NCI-H2171 treated with DMSO at 0.1 percent for 48 hours (cell line): ENCODE measurements around the gene SYNJ2.
A peak's percentile ranks its signal among the peaks of the same experiment; 100 is the strongest.
"Not testable (repeated sequence)": the region's sequence is repeated elsewhere in the genome, so short reads cannot be mapped to it uniquely, and the experiment has no call there.

Experiments used
- DNase-seq: peaks from one replicate; lab custom pipeline; 2025; lab: John Stamatoyannopoulos, UW

Gene SYNJ2

GRCh38 chr6:157981395-157982101 lies at the start of gene SYNJ2:
Gene SYNJ2 (plus strand): TSS chr6:157981863. CDS start chr6:157981962, 99 bp downstream.
- peak; percentile 36 for DNase-seq

DNA sequence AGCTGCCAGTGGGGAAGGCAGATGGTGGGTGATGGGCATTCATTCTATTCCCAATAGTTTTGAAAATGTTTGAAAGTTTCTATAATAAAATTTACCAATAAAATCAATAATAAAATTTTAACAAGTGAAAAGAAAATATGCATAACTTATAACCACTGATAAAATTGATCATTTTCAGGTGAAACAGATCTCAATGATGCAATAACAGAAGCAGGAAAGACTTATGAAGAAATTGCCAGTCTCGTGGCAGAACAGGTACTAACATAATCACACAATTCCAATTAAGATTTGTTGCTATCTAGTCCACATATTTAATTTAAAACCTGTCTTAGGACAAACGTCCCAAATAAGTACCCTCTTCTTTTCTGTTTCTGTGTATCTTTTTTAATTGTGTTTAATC lies 45.9 kb upstream of the SYNJ2 start:
- no peak for DNase-seq

GRCh38 chr6:157937318-157937717 lies 44.3 kb upstream of the SYNJ2 start:
- DNase-seq: no peak

DNA sequence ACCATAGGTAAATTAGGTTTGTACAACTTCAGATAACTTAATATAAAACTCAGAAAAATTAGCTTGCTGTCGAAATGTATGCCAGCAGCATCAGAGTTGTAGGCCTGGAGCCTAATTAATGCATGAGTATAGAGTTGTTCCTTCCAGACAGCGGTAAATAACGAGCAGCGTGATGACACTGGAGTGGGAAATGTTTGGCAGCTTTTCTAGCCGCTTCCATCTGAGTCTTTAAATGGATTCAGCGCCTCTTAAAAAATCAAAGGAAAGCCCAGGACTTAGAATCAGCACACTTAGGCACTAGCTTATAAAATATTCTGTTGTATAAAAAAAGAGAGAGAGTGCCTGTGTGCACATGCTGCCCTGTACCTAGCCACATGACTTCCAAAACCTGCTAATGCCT lies 43.7 kb upstream of the SYNJ2 start:
- no peak for DNase-seq

DNA sequence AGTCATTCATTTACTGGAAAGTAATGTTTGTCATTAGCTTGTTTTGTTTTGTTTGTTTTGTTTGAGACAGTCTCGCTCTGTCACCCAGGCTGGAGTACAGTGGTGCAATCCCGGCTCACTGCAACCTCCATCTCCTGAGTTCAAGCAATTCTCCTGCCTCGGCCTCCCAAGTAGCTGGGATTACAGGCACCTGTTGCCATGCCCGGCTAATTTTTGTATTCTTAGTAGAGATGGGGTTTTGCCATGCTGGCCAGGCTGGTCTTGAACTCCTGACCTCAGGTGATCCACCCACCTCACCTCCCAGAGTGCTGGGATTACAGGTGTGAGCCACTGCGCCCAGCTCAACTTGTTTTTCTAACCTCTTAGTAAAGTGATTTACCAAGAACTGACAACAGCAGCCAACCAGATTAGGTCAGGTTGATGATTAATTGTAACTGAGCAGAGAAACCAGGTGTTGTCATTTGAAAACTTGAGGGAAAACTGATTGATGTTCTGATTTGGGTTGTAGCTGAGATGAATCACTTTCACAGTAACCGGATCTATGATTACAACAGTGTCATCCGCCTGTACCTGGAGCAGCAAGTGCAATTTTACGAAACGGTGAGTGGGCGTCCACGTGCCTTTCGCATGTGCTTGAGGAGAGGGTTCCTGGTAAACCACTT lies 41.2 kb upstream of the SYNJ2 start:
- DNase-seq: not testable (repeated sequence)

- no peak for DNase-seq
These were observed 40.4 kb upstream of the SYNJ2 start for GRCh38 chr6:157941101-157941863.

DNA sequence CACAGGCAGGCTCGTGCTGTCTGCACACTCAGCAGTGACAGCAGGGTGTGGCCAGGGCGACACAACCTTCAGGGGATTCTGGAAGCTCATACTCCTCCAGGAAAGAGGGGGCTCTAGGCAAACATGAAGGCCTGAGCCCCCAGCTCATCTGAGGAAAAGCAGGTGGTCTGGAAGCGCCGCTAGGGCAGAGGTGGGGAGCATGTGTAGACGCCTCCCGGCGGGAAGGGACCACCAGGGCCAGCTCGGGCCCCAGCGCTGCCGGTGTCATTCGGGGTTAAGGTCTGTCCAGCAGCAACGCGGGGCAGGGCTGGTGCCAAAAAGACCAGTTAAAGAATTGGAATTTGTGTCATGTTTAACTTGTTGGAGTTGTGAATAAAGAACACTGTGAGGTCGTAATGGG lies 39.3 kb upstream of the SYNJ2 start:
- no peak for DNase-seq

GRCh38 chr6:157943249-157943963 lies 38.3 kb upstream of the SYNJ2 start:
- no peak for DNase-seq

DNA sequence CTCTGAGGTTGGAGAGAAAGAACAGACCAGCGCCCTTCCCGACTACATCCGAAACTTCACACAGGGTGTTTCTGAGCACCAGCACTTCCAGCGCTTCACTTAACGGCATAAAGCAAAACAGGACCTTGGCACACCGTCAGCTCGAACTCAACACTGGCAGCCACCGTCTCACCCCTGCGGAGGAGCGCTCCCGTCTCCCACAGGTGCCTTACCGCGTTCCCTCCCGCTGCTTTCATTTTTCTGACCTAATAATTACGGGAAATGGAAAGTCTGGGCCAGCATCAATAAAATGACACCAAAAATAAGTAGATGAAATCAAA lies 37.7 kb upstream of the SYNJ2 start:
- DNase-seq: no peak

DNA sequence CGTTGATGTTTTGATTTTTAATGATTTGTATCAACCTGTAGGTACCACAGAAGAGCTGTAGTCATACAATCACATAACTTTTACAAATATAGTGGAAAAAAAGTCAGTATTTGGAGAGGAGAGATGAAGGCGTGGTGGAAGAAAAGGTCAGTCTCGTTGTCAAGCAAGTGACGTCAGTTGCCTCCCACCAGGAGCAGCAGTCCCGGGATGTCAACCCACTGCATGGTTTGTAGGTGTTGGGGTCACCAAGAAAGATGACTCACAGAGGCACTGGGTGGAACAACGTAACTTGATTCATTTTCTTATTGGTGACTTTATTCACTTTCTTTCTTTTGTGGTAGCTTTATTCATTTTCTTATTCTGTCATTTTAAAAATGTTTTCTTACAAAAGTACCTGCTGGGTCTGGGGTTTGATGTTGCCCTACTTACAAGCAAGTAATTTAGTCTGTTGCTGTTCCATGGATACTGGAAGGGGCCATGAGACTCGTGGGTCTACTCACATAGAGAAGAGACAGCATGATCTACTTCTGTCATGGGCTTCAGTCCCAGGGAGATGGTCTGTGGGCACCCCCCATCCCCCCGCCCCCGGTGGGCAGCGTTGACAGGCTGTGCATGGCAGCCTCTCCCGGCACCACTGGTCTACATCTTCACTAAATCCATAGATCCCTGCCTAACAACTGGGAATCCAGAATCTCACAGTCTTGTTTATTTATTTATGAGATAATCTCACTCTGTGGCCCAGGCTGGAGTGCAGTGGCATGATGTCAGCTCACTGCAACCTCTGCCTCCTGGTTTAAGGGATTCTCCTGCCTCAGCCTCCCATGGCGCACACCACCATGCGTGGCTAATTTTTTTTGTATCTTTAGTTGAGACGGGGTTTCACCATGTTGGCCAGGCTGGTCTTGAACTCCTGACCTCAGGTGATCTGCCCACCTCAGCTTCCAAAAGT lies 36.4 kb upstream of the SYNJ2 start:
- DNase-seq: no peak

DNA sequence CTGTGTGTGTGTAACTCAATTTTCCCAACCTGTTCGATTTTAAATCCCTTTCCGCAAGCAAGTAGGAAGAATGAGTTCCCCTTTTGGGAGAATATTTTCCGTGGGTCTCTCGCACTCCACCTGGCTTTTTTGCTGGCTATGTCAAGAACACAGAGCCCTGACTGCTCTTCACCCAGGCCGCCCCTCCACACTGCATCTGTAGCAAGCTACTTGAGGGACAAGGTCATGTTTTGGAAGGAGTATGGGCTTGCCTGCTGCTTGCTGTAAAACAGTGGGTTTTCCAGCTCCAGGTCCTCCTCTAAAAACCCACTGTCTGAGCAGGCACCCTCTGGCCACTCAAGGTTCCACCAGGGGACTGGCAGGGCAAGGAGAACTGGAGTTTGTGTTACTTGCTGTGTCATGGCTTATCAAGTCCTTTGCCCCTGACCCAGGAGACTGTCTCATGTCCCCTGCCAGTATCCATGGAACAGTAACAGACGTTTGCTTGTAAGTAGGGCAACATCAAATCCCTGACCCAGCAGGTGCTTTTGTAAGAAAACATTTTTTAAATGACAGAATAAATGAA lies 35.5 kb upstream of the SYNJ2 start:
- no peak for DNase-seq

- peak; percentile 69 for DNase-seq
These were observed 34.7 kb upstream of the SYNJ2 start for GRCh38 chr6:157946865-157947532.

DNA sequence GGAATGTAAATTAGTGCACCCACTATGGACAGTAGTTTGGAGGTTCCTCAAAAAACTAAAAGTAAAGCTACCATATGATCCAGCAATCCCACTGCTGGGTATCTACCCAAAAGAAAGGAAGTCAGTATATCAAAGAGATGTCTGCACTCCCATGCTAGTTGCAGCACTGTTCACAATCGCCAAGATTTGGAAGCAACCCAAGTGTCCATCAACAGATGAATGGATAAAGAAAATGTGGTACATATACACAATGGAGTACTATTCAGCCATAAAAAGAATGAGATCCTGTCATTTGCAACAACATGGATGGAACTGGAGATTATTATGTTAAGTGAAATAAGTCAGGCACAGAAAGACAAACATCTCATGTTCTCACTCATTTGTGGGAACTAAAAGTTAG lies 30.8 kb upstream of the SYNJ2 start:
- DNase-seq: not testable (repeated sequence)

GRCh38 chr6:157951828-157952227 lies 29.8 kb upstream of the SYNJ2 start:
- no peak for DNase-seq

GRCh38 chr6:157952861-157953351 lies 28.8 kb upstream of the SYNJ2 start:
- no peak for DNase-seq

DNA sequence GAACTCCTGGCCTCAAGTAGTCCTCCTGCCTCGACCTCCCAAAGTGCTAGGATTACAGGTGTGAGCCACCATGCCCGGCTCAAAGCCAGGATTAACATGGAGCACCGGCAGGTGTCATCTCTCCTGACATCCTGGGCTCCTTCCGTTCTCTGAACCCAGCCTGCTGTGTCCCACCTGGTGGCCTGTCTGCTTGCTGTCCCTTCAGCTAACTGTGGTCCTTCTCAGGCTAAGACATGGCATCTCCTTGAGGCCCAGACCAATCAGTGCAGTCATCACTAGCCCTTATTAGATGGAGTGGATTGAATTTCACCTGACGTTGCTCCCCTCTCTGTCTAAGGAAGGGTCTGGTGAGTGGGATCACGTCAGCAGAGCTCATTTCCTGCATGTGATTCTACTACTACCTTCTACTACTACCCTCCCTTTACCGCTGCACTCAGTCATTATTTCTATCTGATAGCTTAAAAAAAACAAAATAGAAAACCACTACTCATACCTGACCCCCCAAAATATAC lies 28.0 kb upstream of the SYNJ2 start:
- no peak for DNase-seq

- no peak for DNase-seq
These were observed 27.2 kb upstream of the SYNJ2 start for GRCh38 chr6:157954150-157955117.

- no peak for DNase-seq
These were observed 26.0 kb upstream of the SYNJ2 start for GRCh38 chr6:157955675-157956074.
